ENCODE data around the gene CDKN3. TPM values are rescaled to one million over a fixed set of nuclear protein-coding genes. Genes with fewer than 3 reads are reported as not detected.

Gene CDKN3
- total RNA-seq, 1 donor from 2014 or later: 152 TPM

DNA sequence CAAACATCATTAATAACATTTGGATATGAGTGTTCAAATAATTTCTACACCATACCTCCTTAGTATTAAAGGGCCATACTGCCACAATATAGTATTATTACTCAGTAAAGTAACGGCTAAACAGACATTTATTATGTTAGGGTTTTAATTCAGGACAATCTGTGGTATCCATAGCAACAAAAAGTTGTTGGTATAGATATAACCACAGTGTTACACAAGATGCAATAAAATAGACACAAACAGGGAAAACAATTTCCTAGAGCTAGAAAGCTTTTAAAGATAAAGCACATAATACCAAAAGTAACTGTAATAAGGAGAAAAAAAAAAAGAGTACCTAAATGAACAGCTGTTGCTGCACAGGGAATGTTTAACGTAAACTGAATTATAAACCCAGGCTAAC, 28.3 kb downstream of the CDKN3 start:
- peaks cover 18% of the 10 kb centered on the region for H3K36me3 Mint-ChIP-seq

DNA sequence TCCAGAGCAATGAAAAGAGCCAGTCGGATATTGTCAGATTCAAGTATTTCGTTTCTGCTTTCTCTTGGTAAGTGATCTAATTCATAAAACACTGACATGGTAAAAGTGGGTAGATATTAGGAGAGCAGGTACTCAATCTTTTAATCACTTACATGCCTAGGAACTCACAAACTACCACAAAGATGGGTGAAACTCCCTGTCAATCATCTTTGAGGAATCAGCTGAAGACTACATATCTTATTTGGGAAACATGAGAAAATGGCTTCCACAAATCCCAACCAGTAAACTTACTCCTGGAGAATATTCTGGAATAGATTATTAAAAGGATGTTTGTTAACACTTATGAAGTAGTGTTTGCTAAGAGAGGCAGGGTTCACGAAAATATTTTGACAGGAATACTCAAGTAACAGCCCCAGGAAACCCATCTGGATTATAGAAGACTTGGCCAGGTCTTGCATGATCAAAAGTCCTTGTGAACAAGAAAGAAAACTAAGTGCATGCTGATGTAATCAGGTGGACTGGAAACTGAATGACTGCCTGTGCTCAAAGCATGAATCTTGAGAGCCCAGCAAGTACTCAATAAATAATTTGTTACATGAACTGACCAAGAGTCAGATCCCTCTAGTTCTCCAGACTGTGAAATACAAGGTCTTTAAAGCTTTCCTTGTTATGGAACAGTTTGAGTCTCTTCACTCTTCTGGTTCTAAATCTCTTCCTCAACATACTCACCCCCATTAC, 28.9 kb downstream of the CDKN3 start:
- Histone ChIP-seq H4K20me1 (ENCODE audit: low read depth) (peaks cover 4% of the 10 kb centered on the region), H3K4me2 (no peak overlapping the region), H3K27me3 (no peaks in the 10 kb centered on the region), H2AFZ (replicated peaks) (no peak overlapping the region), H3F3A (ENCODE audit: low read depth) (peaks cover 11% of the 10 kb centered on the region), H3K36me3 (peaks cover 12% of the 10 kb centered on the region), H3K79me2 (ENCODE audit: low read depth) (peaks cover 11% of the 10 kb centered on the region), H3K9me3 (ENCODE audit: low read depth) (no peaks in the 10 kb centered on the region), H3K4me3 (no peak overlapping the region), H3K27ac (no peak overlapping the region), H3K4me1 (no peaks in the 10 kb centered on the region), H3K9ac (no peak overlapping the region)
- H3K27me3 Mint-ChIP-seq (ENCODE audit: insufficient read depth, low read depth): no peaks in the 10 kb centered on the region
- H3K36me3 Mint-ChIP-seq: peaks cover 16% of the 10 kb centered on the region
- no peak for DNase-seq (ENCODE audit: low spot score)
- H3K4me3 Mint-ChIP-seq: no peak overlapping the region
- no peaks in the 10 kb centered on the region for H3K9me3 Mint-ChIP-seq
- no peak overlapping the region for H3K27ac Mint-ChIP-seq
- TF ChIP-seq EZH2 (IDR thresholded peaks at IDR 0.05) (no peak), EZH2phosphoT487 (IDR thresholded peaks at IDR 0.05) (no peak)
- TF ChIP-seq, protein P1, sequence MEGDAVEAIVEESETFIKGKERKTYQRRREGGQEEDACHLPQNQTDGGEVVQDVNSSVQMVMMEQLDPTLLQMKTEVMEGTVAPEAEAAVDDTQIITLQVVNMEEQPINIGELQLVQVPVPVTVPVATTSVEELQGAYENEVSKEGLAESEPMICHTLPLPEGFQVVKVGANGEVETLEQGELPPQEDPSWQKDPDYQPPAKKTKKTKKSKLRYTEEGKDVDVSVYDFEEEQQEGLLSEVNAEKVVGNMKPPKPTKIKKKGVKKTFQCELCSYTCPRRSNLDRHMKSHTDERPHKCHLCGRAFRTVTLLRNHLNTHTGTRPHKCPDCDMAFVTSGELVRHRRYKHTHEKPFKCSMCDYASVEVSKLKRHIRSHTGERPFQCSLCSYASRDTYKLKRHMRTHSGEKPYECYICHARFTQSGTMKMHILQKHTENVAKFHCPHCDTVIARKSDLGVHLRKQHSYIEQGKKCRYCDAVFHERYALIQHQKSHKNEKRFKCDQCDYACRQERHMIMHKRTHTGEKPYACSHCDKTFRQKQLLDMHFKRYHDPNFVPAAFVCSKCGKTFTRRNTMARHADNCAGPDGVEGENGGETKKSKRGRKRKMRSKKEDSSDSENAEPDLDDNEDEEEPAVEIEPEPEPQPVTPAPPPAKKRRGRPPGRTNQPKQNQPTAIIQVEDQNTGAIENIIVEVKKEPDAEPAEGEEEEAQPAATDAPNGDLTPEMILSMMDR (IDR thresholded peaks at IDR 0.05): no peak
- no peaks in the 10 kb centered on the region for H3K4me1 Mint-ChIP-seq

More for the DNA sequence above, 28.3 kb downstream of the CDKN3 start:
- Histone ChIP-seq H2AFZ (replicated peaks) (no peak overlapping the region), H3K9ac (no peak overlapping the region), H3K79me2 (ENCODE audit: low read depth) (peaks cover 4% of the 10 kb centered on the region), H3K27ac (no peak overlapping the region), H3K4me1 (no peaks in the 10 kb centered on the region), H3F3A (ENCODE audit: low read depth) (peaks cover 14% of the 10 kb centered on the region), H3K36me3 (peaks cover 13% of the 10 kb centered on the region), H4K20me1 (ENCODE audit: low read depth) (peaks cover 4% of the 10 kb centered on the region), H3K27me3 (no peaks in the 10 kb centered on the region), H3K9me3 (ENCODE audit: low read depth) (no peaks in the 10 kb centered on the region), H3K4me2 (no peak overlapping the region), H3K4me3 (no peak overlapping the region)
- no peaks in the 10 kb centered on the region for H3K9me3 Mint-ChIP-seq
- DNase-seq (ENCODE audit: low spot score): no peak
- no peaks in the 10 kb centered on the region for H3K27me3 Mint-ChIP-seq (ENCODE audit: insufficient read depth, low read depth)
- H3K27ac Mint-ChIP-seq: no peak overlapping the region
- no peak overlapping the region for H3K4me3 Mint-ChIP-seq
- TF ChIP-seq EZH2phosphoT487 (IDR thresholded peaks at IDR 0.05) (no peak), EZH2 (IDR thresholded peaks at IDR 0.05) (no peak)
- TF ChIP-seq, protein P1 (IDR thresholded peaks at IDR 0.05): no peak
- peaks cover 2% of the 10 kb centered on the region for H3K4me1 Mint-ChIP-seq

DNA sequence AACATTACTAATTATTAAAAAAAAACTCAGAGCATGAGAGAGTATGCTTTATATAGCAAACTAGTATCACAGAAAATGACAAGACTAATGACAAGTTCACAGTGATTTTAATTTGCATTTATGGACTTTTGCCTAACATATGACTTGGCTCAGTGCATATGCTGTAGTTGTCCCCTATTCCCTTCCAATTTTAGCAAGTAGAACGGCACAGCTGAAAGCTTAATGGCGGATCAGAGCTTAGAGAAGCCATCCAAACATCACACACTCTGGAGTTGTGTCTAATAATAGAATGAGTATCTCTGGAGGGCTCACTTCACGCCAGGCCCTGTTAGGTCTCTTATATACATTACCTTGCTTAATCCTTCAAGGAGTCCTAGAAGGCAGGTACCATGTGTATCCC, 31.1 kb downstream of the CDKN3 start:
- H3K79me2 ChIP-seq (ENCODE audit: low read depth): peaks cover 32% of the 10 kb centered on the region
- H3K4me1 ChIP-seq: no peaks in the 10 kb centered on the region
- Mint-ChIP-seq H3K27ac (no peak overlapping the region), H3K36me3 (peaks cover 16% of the 10 kb centered on the region), H3K27me3 (ENCODE audit: insufficient read depth, low read depth) (no peaks in the 10 kb centered on the region), H3K9me3 (no peaks in the 10 kb centered on the region), H3K4me1 (peaks cover 7% of the 10 kb centered on the region), H3K4me3 (no peak overlapping the region)
- DNase-seq (ENCODE audit: low spot score): no peak
- H3K4me3 ChIP-seq: no peak overlapping the region
- peaks cover 5% of the 10 kb centered on the region for H3F3A ChIP-seq (ENCODE audit: low read depth)
- H3K27me3 ChIP-seq: no peaks in the 10 kb centered on the region
- H4K20me1 ChIP-seq (ENCODE audit: low read depth): peaks cover 4% of the 10 kb centered on the region
- TF ChIP-seq, protein P1 (IDR thresholded peaks at IDR 0.05): no peak
- no peak for TF ChIP-seq EZH2 (IDR thresholded peaks at IDR 0.05)
- no peak for TF ChIP-seq EZH2phosphoT487 (IDR thresholded peaks at IDR 0.05)
- peaks cover 15% of the 10 kb centered on the region for H3K36me3 ChIP-seq
- no peak overlapping the region for H3K4me2 ChIP-seq
- no peaks in the 10 kb centered on the region for H3K9me3 ChIP-seq (ENCODE audit: low read depth)
- H2AFZ ChIP-seq (replicated peaks): no peak overlapping the region
- no peak overlapping the region for H3K27ac ChIP-seq
- no peak overlapping the region for H3K9ac ChIP-seq
